HG03520 (cell line): ENCODE measurements around the gene HS6ST1.

ENCODE experiments used
- ATAC-seq: cut with Tn5 transposase; IDR thresholded peaks from one replicate; pipeline ENCODE4 v1.9.1; 2021; ENCODE audit warnings: mild to moderate bottlenecking, moderate library complexity; ENCODE audit not compliant: unreplicated experiment

HS6ST1 gene

DNA sequence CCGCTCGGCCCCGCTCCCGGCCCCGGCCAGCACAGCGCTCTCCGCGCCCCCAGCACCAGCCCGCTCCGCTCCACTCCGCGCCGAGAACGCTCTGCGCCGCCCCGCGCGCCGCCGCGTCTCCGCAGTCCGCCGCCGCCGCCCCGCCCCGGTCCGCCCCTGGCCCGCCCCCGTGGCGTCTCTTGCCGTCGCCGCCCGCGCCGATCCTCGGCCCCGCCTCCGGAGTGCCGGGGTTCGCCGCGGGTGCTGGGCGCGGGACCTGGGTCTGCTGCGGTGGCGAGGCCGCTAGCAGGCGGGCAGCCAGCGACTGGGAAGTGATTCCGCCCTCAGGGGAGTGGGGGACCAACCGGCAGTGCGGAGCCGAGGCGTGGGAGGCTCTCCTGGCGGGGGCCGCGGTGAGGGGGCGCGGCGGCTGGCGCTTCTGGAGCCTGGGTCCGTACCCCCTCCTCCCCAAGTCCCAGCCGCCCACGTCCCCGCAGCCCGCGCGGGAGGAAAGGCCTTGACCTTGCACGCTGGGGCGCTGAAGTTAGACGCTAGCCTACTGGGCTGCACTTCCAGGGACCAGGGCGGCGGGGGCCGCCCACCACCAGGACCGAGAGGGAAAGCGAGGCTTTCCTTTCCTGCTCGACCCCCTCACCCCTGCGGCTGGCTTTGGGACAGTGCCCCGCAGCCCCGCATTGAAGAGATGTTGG is at the start of gene HS6ST1:
HS6ST1 (minus strand) TSS at position 93 of the 689 bp plus-strand sequence. CDS start 305 bp downstream, outside the sequence.
- ATAC-seq: peak; percentile 55

DNA sequence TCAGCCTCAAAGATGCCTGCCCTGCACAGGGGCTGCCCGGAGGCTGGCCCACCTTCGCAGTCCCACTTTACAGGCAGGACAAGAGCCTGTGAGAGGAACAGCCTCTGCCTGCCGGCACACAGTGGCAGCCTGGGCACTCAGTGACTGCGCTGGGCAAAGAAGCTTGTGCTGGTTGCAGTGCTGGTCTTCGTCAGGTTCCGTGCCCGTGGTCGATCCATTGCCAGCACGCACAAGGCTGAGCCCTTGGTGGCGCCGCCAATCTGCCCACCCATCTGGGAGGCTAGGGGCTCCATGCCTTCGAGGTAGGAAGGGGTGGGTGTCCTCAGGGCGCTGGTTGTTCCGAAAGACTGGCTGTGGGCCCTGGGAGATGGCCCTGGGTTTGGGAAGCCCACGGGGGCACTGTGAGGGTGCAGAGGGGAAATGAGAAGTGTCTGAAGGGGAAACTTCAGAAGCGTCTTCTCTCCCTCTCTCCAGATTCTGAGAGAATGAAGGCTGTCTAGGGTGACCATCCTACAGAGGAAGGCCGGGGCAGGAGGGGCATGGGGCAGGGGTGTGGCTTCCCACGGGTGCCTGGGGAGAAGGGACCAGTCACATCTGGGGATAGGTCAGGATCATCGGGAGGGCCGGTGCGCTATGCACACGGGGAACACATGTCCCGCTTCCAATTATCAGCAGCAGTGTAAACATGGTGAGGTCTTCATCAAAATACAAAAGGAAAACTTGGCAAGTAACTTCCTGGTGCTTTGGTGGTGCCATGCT is 49.1 kb upstream of the HS6ST1 start:
- ATAC-seq: no peak

DNA sequence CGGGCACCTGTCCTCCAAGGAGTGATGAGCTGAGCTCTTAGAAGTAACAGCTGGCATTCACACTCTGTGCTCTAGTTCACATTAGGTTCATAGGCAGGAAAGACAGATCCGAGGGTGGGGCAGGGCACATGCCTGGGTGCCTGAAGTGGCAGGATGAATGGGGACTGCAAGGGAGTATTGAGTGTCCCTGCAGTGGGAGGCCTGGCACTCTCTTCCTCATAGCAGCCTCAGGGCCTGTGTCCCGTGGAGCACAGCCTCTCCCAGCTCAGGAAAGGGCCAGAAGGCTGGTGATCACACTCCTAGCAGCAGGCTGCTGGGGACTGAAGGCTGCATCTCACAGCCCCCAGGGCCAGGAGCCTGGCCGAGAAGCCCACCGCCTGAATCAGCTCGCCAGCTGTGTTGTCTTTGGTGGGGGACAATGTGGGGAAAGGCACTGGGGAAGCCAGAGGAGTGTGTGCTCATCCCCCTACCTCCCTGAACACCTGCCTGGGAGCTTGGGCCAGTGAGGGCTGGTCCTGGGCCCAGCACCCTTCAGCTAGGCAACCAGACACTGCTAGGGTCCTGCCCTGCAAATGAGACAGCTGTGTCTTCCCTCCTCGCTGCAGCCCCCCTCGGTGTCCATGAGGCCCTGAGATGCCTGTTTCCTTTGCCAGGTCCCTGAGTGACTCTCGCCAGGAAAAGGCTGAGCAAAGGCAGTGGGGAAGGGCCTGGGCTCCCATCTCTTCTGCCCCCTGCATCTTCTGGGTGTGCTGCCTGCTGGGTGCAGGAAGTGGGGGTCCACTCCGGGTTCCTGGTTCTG is 48.2 kb upstream of the HS6ST1 start:
- no peak for ATAC-seq

- no peak for ATAC-seq
Observed at GRCh38 chr2:128365217-128365905, 46.7 kb upstream of the HS6ST1 start.

GRCh38 chr2:128364441-128364911 is 45.8 kb upstream of the HS6ST1 start:
- ATAC-seq: no peak

- no peak for ATAC-seq
Observed at GRCh38 chr2:128363934-128364361, 45.3 kb upstream of the HS6ST1 start.

DNA sequence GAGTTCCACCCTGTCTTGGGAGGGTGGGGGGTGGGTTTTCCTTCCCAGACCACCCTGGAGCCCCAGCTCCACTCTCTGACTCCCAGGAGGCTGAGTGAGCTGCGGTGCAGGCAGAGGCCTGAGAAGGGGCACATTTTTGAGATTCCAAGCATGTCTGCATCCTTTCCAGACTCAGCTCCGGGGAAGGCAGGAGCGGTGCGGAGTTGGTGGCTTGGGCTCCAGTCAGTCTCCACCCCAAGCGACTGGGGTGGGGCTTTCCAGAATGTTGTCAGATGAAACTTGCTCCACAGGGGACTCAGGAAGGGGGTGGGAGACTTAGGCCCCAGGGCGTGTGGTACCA is 44.2 kb upstream of the HS6ST1 start:
- no peak for ATAC-seq

DNA sequence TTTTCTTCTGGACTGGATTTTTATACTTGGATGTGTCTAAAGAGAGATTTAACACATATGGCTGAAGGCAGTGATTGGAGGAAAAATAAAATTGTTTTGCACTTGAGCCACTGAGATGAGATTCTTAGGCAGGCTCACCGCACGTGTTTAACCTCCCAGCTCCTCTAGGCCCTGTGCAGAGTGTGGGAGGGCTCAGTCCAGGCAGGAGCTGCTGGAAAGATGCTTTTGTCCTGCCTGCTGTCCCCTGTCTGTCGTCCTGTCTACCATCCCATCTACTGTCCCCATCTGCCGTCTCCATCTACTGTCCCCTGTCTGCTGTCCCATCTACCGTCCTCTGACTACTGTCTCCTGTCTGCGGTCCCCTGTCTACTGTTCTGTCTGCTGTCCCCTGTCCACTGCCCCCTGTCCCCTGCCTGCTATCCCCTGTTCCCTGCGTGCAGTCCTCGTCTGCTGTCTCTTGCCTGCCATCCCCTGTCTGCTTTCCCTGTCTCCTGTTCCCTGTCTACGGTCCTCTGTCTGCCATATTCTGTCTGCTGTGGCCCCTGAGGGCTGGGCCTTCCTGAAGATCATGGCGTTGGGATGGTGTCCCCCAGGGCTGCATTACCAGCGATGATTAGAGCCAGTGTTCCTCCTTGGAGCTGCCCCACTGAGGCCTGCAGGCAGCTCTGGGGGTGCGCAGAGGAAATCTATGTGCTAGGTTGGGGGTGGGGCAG is 43.7 kb upstream of the HS6ST1 start:
- ATAC-seq: no peak

DNA sequence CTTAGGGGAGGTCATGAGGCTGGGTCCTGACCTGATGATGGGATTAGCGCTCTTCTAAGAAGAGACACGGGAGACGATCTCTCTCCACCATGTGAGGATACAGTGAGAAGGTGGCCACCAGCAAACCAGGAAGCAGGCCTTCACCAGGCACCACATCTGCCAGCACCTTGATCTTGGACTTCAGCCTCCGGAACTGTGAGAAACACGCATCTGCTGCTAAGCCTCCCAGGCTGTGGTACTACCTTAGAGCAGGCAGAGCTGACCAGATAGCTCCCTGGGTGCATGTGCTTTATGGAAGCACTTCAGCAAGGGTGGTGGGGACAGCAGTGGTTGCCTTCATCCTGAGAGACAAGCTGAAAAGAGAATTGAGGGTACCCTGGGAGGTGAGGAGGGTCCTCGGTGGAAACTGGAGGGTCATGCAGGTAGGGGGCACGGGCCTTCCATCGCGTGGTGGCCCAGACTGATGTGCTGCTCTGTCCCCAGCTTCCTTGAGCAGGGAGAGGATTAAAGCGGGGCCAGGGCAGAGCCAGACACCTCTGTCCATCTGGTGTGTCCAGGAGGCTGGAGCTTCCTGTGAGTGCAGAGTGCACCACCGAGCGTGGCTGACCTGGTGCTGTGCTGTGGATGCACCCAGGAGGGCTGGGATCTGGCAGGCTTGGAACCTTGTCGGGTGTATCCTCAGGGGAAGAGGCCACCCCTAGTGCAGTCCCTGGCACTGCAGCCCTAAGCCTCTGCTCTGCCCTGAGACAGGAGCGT is 42.9 kb upstream of the HS6ST1 start:
- ATAC-seq: no peak

GRCh38 chr2:128360711-128361110 is 42.0 kb upstream of the HS6ST1 start:
- no peak for ATAC-seq

GRCh38 chr2:128359841-128360240 is 41.2 kb upstream of the HS6ST1 start:
- no peak for ATAC-seq

GRCh38 chr2:128358941-128359731 is 40.5 kb upstream of the HS6ST1 start:
- ATAC-seq: no peak

DNA sequence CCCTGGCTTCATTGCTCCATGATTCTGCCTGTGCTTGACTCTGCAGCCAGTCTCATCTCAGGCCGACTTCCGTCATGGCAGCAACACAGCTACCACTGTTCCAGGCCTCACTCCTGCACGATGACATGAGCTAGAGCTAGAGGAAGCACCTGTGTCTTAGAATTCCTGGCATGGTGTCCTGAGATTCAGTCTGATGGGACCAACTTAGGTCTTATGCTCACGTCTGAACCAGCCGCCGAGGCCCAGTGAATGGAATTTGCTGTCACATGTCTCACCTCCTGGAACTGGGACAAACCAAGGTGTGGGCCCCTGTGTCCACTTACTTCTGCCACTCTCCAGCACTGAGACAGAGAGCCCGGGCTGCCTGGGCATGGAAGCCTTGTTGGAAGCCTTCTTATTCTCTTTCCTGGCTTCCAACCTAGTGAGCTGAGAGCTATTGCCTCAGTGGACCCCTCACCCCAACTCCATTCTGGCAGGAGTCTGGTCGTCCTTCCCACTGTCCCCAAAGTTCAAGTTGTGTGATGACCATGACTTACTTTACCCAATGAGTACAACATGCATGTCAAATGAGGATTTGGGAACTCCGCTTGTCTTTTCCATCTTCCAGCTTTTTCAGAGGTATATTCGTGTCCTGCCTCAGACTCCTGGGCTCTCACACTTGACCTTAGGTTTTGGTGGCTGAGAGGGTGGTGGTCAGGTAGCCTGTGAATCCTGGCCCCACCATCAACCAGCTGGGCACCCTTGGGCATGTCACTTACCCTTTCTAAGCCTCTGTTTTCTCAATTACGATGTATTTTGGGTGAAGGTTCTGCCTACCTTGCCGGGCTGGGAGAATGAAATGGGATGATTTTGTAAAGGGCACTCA is 39.1 kb upstream of the HS6ST1 start:
- no peak for ATAC-seq

DNA sequence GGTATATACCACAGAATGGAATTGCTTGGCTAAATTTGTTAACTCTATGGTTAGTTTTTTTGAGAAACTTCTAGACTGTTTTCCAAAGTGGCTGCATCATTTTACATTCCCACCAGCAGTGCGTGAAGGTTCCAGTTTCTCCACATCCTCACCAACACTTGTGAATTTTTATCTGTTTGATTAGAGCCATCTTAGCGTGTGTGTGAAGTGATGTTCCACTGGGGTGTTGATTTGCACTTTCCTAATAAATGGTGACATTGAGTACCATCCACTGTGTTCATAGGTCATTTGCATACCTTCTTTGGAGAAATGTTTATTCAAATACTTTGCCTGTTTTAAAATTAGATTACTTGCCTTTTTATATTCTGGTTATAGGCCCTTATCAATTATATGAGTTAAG is 37.5 kb upstream of the HS6ST1 start:
- no peak for ATAC-seq

GRCh38 chr2:128354726-128355470 is 36.2 kb upstream of the HS6ST1 start:
- no peak for ATAC-seq

- no peak for ATAC-seq
Observed at GRCh38 chr2:128354161-128354560, 35.5 kb upstream of the HS6ST1 start.

DNA sequence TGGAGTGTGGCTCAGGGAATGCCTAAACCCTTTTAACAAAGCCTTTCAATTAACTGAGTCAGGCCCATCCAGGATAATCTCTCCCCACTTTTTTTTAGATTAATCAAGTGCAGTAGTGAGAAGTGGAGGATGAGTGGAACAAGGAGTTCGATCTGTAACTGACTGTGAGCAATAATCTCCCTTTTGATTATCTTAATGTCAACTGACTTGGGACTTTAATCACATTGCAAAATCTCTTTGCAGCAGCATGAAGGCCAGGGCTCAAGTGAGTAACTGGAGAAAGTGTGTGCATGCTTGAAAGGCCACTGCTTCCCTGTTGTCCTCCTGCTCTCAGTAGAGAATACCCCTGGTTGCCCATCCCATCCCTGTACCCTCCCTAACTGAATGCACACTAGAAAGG is 32.1 kb upstream of the HS6ST1 start:
- ATAC-seq: no peak
